ENCODE measurements around the gene MTX1. TPM values are rescaled to one million over a fixed set of nuclear protein-coding genes. Genes with fewer than 3 reads are reported as not detected.

The MTX1 gene
- total RNA-seq, 4 donors from 2014 or later, result 14.4 to 26.9 (median 24.6) TPM

DNA sequence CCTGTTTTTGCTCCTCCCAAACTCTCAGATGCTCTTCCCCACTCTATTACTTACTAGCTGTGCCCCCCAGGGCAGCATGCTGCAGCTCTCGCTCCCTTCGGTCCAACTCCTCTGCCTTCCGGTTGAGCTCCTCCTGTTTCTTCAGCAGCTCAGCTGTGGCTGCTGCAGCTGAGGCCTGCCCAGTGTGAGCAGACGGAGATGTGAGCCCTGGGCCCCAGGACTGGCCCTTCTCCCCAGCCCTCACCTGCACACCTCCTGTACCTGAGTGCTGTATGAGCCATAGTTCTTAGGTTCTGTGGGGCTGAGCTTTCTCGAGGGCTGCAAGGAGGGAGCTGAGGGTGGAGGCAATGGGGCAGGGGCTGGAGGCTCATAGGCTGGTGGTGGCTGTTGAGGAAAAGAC lies 51.8 kb downstream of the MTX1 start:
- H3K4me1 ChIP-seq, result peaks cover 20 to 26% of the 10 kb centered on the region in 2 donors
- H3K4me3 ChIP-seq, result no peak overlapping the region
- intact Hi-C loops (cut with DNase I; ENCODE audit: low total_unique reads), result no loop called here
- no peak overlapping the region for H3K27ac ChIP-seq
- H3K36me3 ChIP-seq, result peaks cover 0 to 52% of the 10 kb centered on the region in 2 donors
- ATAC-seq, result no peak
- in situ Hi-C loops (cut with MboI; ENCODE audit: low sequenced_read_pairs in 4 of 4), result loop anchor here in 1 of 4 donors (10.0 kb wide), 1 partner anchor 55 kb away; no protein-coding TSS in a partner anchor
- H3K27me3 ChIP-seq, result no peaks in the 10 kb centered on the region
- TF ChIP-seq, protein P1, sequence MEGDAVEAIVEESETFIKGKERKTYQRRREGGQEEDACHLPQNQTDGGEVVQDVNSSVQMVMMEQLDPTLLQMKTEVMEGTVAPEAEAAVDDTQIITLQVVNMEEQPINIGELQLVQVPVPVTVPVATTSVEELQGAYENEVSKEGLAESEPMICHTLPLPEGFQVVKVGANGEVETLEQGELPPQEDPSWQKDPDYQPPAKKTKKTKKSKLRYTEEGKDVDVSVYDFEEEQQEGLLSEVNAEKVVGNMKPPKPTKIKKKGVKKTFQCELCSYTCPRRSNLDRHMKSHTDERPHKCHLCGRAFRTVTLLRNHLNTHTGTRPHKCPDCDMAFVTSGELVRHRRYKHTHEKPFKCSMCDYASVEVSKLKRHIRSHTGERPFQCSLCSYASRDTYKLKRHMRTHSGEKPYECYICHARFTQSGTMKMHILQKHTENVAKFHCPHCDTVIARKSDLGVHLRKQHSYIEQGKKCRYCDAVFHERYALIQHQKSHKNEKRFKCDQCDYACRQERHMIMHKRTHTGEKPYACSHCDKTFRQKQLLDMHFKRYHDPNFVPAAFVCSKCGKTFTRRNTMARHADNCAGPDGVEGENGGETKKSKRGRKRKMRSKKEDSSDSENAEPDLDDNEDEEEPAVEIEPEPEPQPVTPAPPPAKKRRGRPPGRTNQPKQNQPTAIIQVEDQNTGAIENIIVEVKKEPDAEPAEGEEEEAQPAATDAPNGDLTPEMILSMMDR (IDR thresholded peaks at IDR 0.05 in 4 of 5, conservative IDR thresholded peaks at IDR 0.05 in 1 of 5), result no peak
- no peak for TF ChIP-seq POLR2A (IDR thresholded peaks at IDR 0.05)
- H3K9me3 ChIP-seq, result no peaks in the 10 kb centered on the region
- DNase-seq, result no peak

DNA sequence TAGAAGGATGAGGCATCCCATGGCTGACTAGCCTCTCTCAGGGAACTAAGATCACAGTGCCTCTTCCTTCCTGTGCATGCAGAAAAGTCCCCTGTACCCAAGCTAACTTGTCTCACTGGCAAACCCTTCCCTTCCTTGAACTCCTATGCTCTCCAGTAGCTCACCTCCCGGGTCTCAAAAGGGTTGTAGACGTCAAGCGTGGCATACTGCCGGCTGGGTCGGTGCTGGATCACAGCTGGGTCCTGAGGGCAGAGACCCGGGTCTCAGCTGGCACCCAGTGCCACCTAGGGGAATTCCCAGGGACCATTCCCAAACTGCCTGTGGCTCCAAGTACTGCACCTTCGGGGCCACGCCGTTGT lies 53.0 kb downstream of the MTX1 start:
- Histone ChIP-seq H3K27ac (peak overlapping the region; percentile 79 to 90 (median 88)), H3K9me3 (no peaks in the 10 kb centered on the region), H3K4me3 (peak overlapping the region; percentile 71 to 86 (median 76)), H3K27me3 (no peaks in the 10 kb centered on the region), H3K4me1 (peaks cover 14 to 20% of the 10 kb centered on the region in 2 donors), H3K36me3 (peaks cover 0 to 64% of the 10 kb centered on the region in 2 donors)
- no peak for TF ChIP-seq POLR2A (IDR thresholded peaks at IDR 0.05)
- TF ChIP-seq, protein P1 (IDR thresholded peaks at IDR 0.05 in 4 of 5, conservative IDR thresholded peaks at IDR 0.05 in 1 of 5), result no peak
- no peak for DNase-seq
- in situ Hi-C loops (cut with MboI; ENCODE audit: low sequenced_read_pairs in 4 of 4), result loop anchor here in 1 of 4 donors (10.0 kb wide), 1 partner anchor 53 kb away; no protein-coding TSS in a partner anchor
- intact Hi-C loops (cut with DNase I; ENCODE audit: low total_unique reads), result no loop called here
- ATAC-seq, result peak in 1 of 2 donors; percentile 6

DNA sequence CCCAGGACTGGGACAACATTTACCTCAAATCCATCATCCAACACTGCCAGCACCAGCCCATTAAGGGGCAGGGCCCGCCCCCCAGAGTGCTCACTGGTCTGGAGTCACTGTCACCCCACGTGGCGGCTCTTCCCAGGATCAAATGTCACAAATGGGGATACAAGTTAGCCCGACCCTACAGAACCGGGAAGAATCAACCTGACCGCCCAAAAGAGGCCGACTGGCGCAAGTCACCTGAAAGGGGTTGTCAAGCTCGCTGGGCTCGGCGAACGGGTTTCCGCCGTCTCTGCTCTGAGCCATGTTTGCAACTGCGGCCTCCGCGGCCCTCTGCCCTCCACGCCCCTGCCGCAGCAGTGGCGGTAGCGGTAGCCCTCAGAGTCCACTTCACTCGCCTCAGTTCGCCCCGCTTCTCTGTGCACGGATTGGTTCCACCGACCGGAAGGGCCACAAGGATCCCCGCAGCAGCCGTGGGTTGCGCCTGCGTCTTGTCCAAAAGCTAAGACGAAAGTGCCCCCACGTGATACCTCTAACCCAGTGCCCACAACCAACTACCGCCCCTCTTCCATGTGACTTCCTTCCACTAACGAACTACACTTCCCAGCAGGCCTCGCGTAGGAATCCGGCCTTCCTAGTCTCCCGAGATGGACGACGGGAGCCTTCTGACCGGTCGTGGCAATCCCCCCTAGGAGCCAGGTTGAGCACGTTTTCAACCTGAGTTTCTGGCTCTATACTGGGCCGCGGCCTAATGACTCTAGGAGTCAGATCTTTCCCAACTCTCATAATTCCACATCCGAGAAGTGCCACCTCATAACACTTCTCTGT lies 53.6 kb downstream of the MTX1 start, which contains the start of gene SCAMP3:
TSS of gene SCAMP3 (minus strand) at position 509 of the 822 bp plus-strand sequence. CDS start at position 300, 209 bp downstream.
- Histone ChIP-seq H3K9me3 (no peaks in the 10 kb centered on the region), H3K4me3 (peak within 1 kb of the TSS; percentile 71 to 86 (median 76)), H3K27ac (peak within 1 kb of the TSS; percentile 79 to 90 (median 88)), H3K4me1 (peaks cover 20 to 26% of the 10 kb centered on the region in 2 donors), H3K36me3 (peaks cover 0 to 69% of the 10 kb centered on the region in 2 donors), H3K27me3 (no peaks in the 10 kb centered on the region)
- peak; percentile 100 for ATAC-seq
- in situ Hi-C loops (cut with MboI; ENCODE audit: low sequenced_read_pairs in 4 of 4), result loop anchor here in 1 of 4 donors (10.0 kb wide), 1 partner anchor 53 kb away; no protein-coding TSS in a partner anchor
- intact Hi-C loops (cut with DNase I; ENCODE audit: low total_unique reads), result loop anchor here (1.0 kb wide), 2 partner anchors 11 to 46 kb away; partner anchors contain the start of genes CLK2 and FDPS
- TF ChIP-seq POLR2A (IDR thresholded peaks at IDR 0.05), result peak; percentile 67 to 83
- TF ChIP-seq, protein P1 (IDR thresholded peaks at IDR 0.05 in 4 of 5, conservative IDR thresholded peaks at IDR 0.05 in 1 of 5), result no peak
- DNase-seq, result peak; percentile 98 to 99

DNA sequence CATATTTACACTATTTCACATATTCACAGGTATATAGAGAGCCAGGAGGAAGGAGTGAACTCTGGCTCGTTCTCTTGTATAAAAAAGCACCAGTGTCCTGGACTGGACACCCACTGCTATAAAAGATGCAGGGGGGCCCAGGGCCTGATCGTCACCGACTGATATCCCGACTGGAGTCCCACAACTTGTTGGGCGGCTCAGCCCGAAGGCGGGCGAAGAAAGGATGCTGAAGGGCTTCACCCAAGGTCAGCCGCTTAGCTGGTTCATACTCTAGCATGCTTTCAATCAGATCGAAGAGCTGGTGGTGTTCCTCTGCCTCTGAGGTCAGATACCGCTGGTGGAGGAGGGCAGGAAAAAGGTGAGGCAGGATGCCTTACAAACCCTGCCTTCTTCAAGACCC lies 54.6 kb downstream of the MTX1 start:
- peak overlapping the region; percentile 79 to 90 (median 88) for H3K27ac ChIP-seq
- H3K4me1 ChIP-seq, result peaks cover 30 to 35% of the 10 kb centered on the region in 2 donors
- no peaks in the 10 kb centered on the region for H3K9me3 ChIP-seq
- in situ Hi-C loops (cut with MboI; ENCODE audit: low sequenced_read_pairs in 4 of 4), result loop anchor here in 1 of 4 donors (10.0 kb wide), 1 partner anchor 52 kb away; no protein-coding TSS in a partner anchor
- no peak overlapping the region for H3K4me3 ChIP-seq
- no peak for DNase-seq
- intact Hi-C loops (cut with DNase I; ENCODE audit: low total_unique reads), result no loop called here
- no peaks in the 10 kb centered on the region for H3K27me3 ChIP-seq
- TF ChIP-seq, protein P1 (IDR thresholded peaks at IDR 0.05 in 4 of 5, conservative IDR thresholded peaks at IDR 0.05 in 1 of 5), result no peak
- TF ChIP-seq POLR2A (IDR thresholded peaks at IDR 0.05), result no peak
- ATAC-seq, result no peak
- peaks cover 0 to 70% of the 10 kb centered on the region in 2 donors for H3K36me3 ChIP-seq

MicroRNAs within 50 kb of the gene (microRNA counts, 767-probe panel; counts per million panel counts)
- microRNA hsa-miR-92b-3p, result 356 to 448 counts per million in 2 donors

Other genes with a start within 250 kb of the MTX1 start
- 10 to 100 TPM; 12.6 to 22.7 (median 17.8) TPM for gene PYGO2, start 246.9 kb upstream of the MTX1 start, total RNA-seq
- 100 to 1,000 TPM in 1 of 4 donors, 10 to 100 TPM in 3; 27.4 to 135 (median 54.9) TPM for gene SHC1, start 237.9 kb upstream of the MTX1 start, total RNA-seq
- 10 to 100 TPM in 1 of 4 donors, 1 to 10 TPM in 3; 3.6 to 15.7 (median 7.9) TPM for gene CKS1B, start 234.0 kb upstream of the MTX1 start, total RNA-seq
- gene FLAD1, start 225.4 kb upstream of the MTX1 start, total RNA-seq, result 10 to 100 TPM; 26.6 to 36.8 (median 31.7) TPM
- gene LENEP, start 215.1 kb upstream of the MTX1 start, total RNA-seq, result not detected
- gene ZBTB7B, start 205.9 kb upstream of the MTX1 start, total RNA-seq, result 100 to 1,000 TPM in 1 of 4 donors, 10 to 100 TPM in 3; 61.3 to 100 (median 73.1) TPM
- not detected for gene DCST2, start 174.9 kb upstream of the MTX1 start, total RNA-seq
- gene DCST1, start 174.9 kb upstream of the MTX1 start, total RNA-seq, result under 1 TPM in 2 of 4 donors, not detected in 2; 0.13 to 0.35 TPM
- 10 to 100 TPM; 30.3 to 42.8 (median 36.9) TPM for gene ADAM15, start 157.4 kb upstream of the MTX1 start, total RNA-seq
- gene EFNA4, start 145.0 kb upstream of the MTX1 start, total RNA-seq, result under 1 TPM; 0.41 to 0.87 (median 0.80) TPM
- gene EFNA3, start 129.9 kb upstream of the MTX1 start, total RNA-seq, result 1 to 10 TPM in 2 of 4 donors, under 1 TPM in 1, not detected in 1; 0.55 to 1.8 (median 1.6) TPM
- gene EFNA1, start 80.8 kb upstream of the MTX1 start, total RNA-seq, result 10 to 100 TPM; 12.6 to 35.1 (median 14.4) TPM
- gene SLC50A1, start 72.8 kb upstream of the MTX1 start, total RNA-seq, result 10 to 100 TPM in 1 of 4 donors, 1 to 10 TPM in 3; 3.5 to 11.4 (median 8.2) TPM
- 10 to 100 TPM in 3 of 4 donors, 1 to 10 TPM in 1; 7.3 to 69.5 (median 57.9) TPM for gene DPM3, start 68.2 kb upstream of the MTX1 start, total RNA-seq
- 100 to 1,000 TPM in 1 of 4 donors, 10 to 100 TPM in 3; 59.6 to 102 (median 91.6) TPM for gene KRTCAP2, start 35.4 kb upstream of the MTX1 start, total RNA-seq
- gene TRIM46, start 34.8 kb upstream of the MTX1 start, total RNA-seq, result not detected
- 1 to 10 TPM; 1.5 to 4.6 (median 3.3) TPM for gene THBS3, start 798 bp upstream of the MTX1 start, total RNA-seq
- gene ENTREP3, start 46.8 kb downstream of the MTX1 start, total RNA-seq, result 10 to 100 TPM in 3 of 4 donors, 1 to 10 TPM in 1; 7.9 to 22.3 (median 18.8) TPM
- gene SCAMP3, start 53.7 kb downstream of the MTX1 start, total RNA-seq, result 100 to 1,000 TPM in 1 of 4 donors, 10 to 100 TPM in 3; 60.0 to 108 (median 79.3) TPM
- 10 to 100 TPM in 2 of 4 donors, 1 to 10 TPM in 2; 7.1 to 13.1 (median 9.8) TPM for gene CLK2, start 64.8 kb downstream of the MTX1 start, total RNA-seq
- gene HCN3, start 68.8 kb downstream of the MTX1 start, total RNA-seq, result 1 to 10 TPM in 2 of 4 donors, under 1 TPM in 2; 0.18 to 1.5 (median 1.1) TPM
- gene PKLR, start 92.7 kb downstream of the MTX1 start, total RNA-seq, result not detected
- gene FDPS, start 100.2 kb downstream of the MTX1 start, total RNA-seq, result 10 to 100 TPM; 47.6 to 65.4 (median 49.1) TPM
- 10 to 100 TPM in 2 of 4 donors, 1 to 10 TPM in 2; 7.4 to 11.5 (median 9.4) TPM for gene RUSC1, start 112.2 kb downstream of the MTX1 start, total RNA-seq

Measured in gastrocnemius medialis (tissue), 4 donors.